ENCODE data around the gene MPHOSPH6. TPM values are rescaled to one million over a fixed set of nuclear protein-coding genes. Genes with fewer than 3 reads are reported as not detected.
"Not testable (repeated sequence)": the region's sequence is repeated elsewhere in the genome, so short reads cannot be mapped to it uniquely, and the experiment has no call there.

MPHOSPH6 gene
- total RNA-seq, 1 donor from 2014 or later, result 24.6 TPM

DNA sequence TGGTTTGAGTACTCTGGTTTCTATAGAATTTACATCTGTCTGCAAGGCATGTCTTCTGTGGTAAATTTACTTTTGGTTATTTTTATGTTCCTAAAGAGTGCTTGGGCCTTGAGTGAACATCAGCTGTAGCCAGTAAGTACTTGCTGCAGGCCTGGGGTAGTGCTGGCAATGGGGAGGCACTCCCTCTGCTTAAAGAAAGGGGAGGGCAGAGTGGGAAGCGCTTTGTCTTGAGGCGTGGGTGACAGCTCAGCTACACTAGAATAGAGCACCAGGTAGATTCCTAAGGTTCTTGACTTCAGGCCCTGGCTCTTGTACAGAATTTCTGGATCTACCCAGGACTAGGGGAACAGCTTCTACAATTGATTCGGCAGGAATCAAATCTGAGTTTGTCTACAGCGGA is 50.6 kb downstream of the MPHOSPH6 start:
- DNase-seq (ENCODE audit: low spot score), result no peak

DNA sequence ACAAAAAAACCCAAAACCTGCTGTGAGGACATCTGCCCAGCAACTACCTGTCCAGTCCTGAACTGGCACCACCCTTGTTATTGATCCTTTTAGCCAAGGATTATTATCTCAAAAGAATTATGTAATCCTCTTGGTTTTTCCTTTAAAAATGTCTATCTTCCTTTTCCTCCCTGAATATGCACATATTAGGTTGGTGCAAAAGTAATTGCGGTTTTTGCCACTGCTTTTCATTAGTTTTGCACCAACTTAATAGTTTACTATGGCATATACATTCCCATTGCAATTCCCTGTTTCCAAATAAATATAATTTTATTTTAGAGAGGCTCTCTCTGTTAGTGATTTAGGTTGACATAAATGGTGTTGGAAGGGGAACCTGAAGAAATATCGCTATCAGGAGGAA is 51.3 kb downstream of the MPHOSPH6 start:
- DNase-seq (ENCODE audit: low spot score), result no peak

GRCh38 chr16:82116535-82116934 is 53.5 kb downstream of the MPHOSPH6 start:
- no peak for DNase-seq (ENCODE audit: low spot score)

DNA sequence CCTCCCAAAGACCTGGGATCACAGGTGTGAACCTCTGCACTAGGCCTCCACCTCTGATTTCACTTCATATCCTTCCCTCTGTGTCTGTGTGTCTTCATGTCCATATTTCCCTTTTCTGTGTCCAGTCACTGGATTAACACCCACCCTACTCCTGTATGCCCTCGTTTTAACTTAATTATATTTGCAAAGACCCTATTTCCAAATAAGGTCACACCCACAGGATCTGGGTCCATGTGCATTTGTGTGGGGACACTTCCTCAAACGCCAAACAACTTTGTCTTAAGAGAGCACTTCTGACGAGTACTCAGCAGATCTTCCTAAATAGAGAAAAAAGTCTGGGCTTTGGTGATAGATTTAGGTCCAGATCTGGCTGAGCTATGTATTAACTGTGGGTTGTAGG is 56.3 kb downstream of the MPHOSPH6 start:
- DNase-seq (ENCODE audit: low spot score), result no peak

DNA sequence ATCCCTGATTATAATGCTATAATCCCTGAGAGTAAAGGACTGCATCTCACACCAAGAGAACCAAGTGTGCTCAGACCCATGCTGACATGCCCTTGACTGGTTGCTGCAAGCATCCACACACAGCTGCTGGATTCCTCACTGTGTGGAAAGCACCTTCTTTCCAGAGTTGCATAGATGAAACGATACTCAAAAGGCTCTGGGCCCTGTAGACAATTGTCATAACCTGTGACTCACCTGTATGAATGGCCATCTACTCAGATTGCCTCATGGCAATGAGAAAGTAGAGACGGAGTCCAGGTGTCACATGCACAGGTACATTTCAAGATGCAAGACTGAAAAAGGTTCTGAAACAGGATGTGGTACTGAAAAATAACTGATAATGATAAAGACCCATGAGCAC is 58.1 kb downstream of the MPHOSPH6 start:
- DNase-seq (ENCODE audit: low spot score), result no peak

DNA sequence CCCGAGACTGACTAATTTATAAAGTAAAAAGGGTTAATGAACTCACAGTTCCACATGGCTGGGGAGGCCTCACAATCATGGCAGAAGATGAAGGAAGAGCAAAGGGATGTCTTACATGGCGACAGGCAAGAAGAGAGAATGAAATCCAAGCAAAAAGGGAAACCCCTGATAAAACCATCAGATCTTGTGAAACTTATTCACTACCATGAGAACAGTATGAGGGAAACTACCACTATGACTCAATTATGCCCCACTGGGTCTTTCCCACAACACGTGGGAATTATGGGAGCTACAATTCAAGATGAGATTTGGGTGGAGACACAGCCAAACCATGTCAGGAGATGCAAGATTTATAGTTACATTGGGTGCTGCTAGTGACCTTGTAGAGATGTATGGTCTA is 60.8 kb downstream of the MPHOSPH6 start:
- DNase-seq (ENCODE audit: low spot score), result not testable (repeated sequence)

GRCh38 chr16:82108774-82109173 is 61.2 kb downstream of the MPHOSPH6 start:
- DNase-seq (ENCODE audit: low spot score), result no peak

GRCh38 chr16:82108100-82108499 is 61.9 kb downstream of the MPHOSPH6 start:
- no peak for DNase-seq (ENCODE audit: low spot score)

GRCh38 chr16:82105107-82105506 is 64.9 kb downstream of the MPHOSPH6 start:
- no peak for DNase-seq (ENCODE audit: low spot score)

Other genes starting within 250 kb of the MPHOSPH6 start
- gene SDR42E1, start 158.8 kb downstream of the MPHOSPH6 start, total RNA-seq (ENCODE audit: insufficient read depth, low replicate concordance), result 1.9 TPM
- gene HSD17B2, start 135.0 kb downstream of the MPHOSPH6 start, total RNA-seq (ENCODE audit: insufficient read depth, low replicate concordance), result 10.4 TPM

Measured in umbilical cord (tissue), 2 donors.